ENCODE measurements around the gene NPRL2. TPM values are rescaled to one million over a fixed set of nuclear protein-coding genes. Genes with fewer than 3 reads are reported as not detected.

NPRL2 gene
- total and polyA plus RNA-seq, 2 of the 13 experiments (the other 11 are each of a cell fraction or from before 2014, with no cell fraction given) = 30.6 to 51.4 TPM

- no peak for ATAC-seq
Observed at GRCh38 chr3:50382722-50383121, 32.1 kb upstream of the NPRL2 start.

More at GRCh38 chr3:50382722-50383121, 32.1 kb upstream of the NPRL2 start:
- Histone ChIP-seq H3K27me3 (ENCODE audit: control insufficient read depth in 1 of 2, insufficient read depth in 2 of 2, low read length in 2 of 2) (peaks cover 11 to 50% of the 10 kb centered on the region in 2 experiments), H3K36me3 (replicated peaks in 1 of 2; ENCODE audit: control insufficient read depth in 1 of 2, insufficient read depth in 2 of 2, low read length in 2 of 2) (no peaks in the 10 kb centered on the region), H3K27ac (ENCODE audit: extremely low read length, insufficient read depth, low read length) (no peak overlapping the region), H3K9me3 (ENCODE audit: low read length) (no peaks in the 10 kb centered on the region), H3K9ac (ENCODE audit: insufficient read depth, low read depth, low read length) (no peak overlapping the region), H3K79me2 (ENCODE audit: insufficient read depth, low read length) (no peaks in the 10 kb centered on the region), H4K20me1 (ENCODE audit: insufficient read depth, low read length) (no peaks in the 10 kb centered on the region), H3K4me1 (ENCODE audit: insufficient read depth, low read length) (peaks cover 16% of the 10 kb centered on the region), H2AFZ (ENCODE audit: low read length) (no peak overlapping the region), H3K4me2 (ENCODE audit: low read depth, low read length) (no peak overlapping the region), H3K4me3 (replicated peaks in 1 of 3; ENCODE audit: insufficient read depth in 1 of 3, low read depth in 2 of 3, low read length in 3 of 3) (no peak overlapping the region)
- in situ Hi-C loops (cut with HindIII; ENCODE audit: extremely low pct_ligation_motif_present, low pct_unique_long_range_greater_than_20kb) (no loop called here), intact Hi-C loops (cut with micrococcal nuclease; ENCODE audit: unreplicated experiment) (no loop called here)
- no peak for DNase-seq (ENCODE audit: low spot score)
- BruUV-seq (replicated peaks) = no TSS peak
- 72% methylated on average over 9 of the region's 12 CpGs for WGBS (ENCODE audit: low lambda C conversion rate)
- TF ChIP-seq ZNF468 (CRISPR knock-in tag; IDR thresholded peaks at IDR 0.05) (no peak), ZNF589 (CRISPR knock-in tag; conservative IDR thresholded peaks at IDR 0.05) (no peak), ZNF776 (CRISPR knock-in tag; IDR thresholded peaks at IDR 0.05) (no peak), ZNF737 (CRISPR knock-in tag; IDR thresholded peaks at IDR 0.05; ENCODE audit: borderline replicate concordance) (no peak), CEBPG (CRISPR knock-in tag; IDR thresholded peaks at IDR 0.05) (no peak), ZFP90 (CRISPR knock-in tag; IDR thresholded peaks at IDR 0.05; ENCODE audit: borderline replicate concordance) (no peak), ZNF749 (CRISPR knock-in tag; IDR thresholded peaks at IDR 0.05; ENCODE audit: borderline replicate concordance) (no peak), ZNF275 (CRISPR knock-in tag; IDR thresholded peaks at IDR 0.05; ENCODE audit: borderline replicate concordance) (no peak), LBX2 (CRISPR knock-in tag; IDR thresholded peaks at IDR 0.05; ENCODE audit: borderline replicate concordance) (no peak), NR1H2 (CRISPR knock-in tag; IDR thresholded peaks at IDR 0.05; ENCODE audit: borderline replicate concordance, low read depth) (no peak), HNF4A (CRISPR knock-in tag; IDR thresholded peaks at IDR 0.05) (no peak), NFYB (CRISPR knock-in tag; IDR thresholded peaks at IDR 0.05) (no peak), SETDB1 (CRISPR knock-in tag; IDR thresholded peaks at IDR 0.05; ENCODE audit: borderline replicate concordance) (no peak), SMC3 (IDR thresholded peaks at IDR 0.05; ENCODE audit: low read length) (no peak)
- FAIRE-seq = no peak
- ChIA-PET POLR2A (no interaction called here), CTCF (ENCODE audit: low intra/inter-chr PET ratio, low total read pairs) (no interaction called here)

All from HepG2 (cell line).